Measurements from ENCODE around the gene MKNK1.

The MKNK1 gene

DNA sequence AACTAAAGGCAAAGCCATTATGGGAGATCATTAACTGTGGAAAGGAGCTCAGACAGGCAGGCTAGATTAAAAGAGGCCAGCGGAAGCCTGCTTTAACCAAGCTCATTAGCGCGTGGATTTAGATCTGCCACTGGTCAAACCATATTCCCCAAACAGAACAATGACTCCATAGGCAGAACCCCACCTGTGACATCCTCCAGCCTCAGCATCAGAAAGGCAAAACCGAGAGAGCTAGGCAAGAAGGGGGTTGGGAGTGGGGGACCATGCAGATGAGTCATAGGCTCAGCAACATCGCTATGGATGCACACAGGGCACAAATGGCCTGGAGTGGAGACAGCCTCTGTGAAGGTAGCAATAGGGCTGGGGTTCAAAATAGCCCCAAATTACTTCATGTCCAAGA lies 20.6 kb downstream of the MKNK1 start:
- Histone ChIP-seq H3K4me3 (replicated peaks; ENCODE audit: insufficient read depth, low read length) (no peak overlapping the region), H3K27ac (replicated peaks) (no peak overlapping the region), H3K27me3 (ENCODE audit: insufficient read depth, poor library complexity, severe bottlenecking) (no peaks in the 10 kb centered on the region)
- TF ChIP-seq, protein P1, sequence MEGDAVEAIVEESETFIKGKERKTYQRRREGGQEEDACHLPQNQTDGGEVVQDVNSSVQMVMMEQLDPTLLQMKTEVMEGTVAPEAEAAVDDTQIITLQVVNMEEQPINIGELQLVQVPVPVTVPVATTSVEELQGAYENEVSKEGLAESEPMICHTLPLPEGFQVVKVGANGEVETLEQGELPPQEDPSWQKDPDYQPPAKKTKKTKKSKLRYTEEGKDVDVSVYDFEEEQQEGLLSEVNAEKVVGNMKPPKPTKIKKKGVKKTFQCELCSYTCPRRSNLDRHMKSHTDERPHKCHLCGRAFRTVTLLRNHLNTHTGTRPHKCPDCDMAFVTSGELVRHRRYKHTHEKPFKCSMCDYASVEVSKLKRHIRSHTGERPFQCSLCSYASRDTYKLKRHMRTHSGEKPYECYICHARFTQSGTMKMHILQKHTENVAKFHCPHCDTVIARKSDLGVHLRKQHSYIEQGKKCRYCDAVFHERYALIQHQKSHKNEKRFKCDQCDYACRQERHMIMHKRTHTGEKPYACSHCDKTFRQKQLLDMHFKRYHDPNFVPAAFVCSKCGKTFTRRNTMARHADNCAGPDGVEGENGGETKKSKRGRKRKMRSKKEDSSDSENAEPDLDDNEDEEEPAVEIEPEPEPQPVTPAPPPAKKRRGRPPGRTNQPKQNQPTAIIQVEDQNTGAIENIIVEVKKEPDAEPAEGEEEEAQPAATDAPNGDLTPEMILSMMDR (IDR thresholded peaks at IDR 0.05; ENCODE audit: insufficient read depth, low read length) = no peak
- no peak for TF ChIP-seq POLR2AphosphoS5 (IDR thresholded peaks at IDR 0.05; ENCODE audit: low read depth)
- TF ChIP-seq, protein P2, sequence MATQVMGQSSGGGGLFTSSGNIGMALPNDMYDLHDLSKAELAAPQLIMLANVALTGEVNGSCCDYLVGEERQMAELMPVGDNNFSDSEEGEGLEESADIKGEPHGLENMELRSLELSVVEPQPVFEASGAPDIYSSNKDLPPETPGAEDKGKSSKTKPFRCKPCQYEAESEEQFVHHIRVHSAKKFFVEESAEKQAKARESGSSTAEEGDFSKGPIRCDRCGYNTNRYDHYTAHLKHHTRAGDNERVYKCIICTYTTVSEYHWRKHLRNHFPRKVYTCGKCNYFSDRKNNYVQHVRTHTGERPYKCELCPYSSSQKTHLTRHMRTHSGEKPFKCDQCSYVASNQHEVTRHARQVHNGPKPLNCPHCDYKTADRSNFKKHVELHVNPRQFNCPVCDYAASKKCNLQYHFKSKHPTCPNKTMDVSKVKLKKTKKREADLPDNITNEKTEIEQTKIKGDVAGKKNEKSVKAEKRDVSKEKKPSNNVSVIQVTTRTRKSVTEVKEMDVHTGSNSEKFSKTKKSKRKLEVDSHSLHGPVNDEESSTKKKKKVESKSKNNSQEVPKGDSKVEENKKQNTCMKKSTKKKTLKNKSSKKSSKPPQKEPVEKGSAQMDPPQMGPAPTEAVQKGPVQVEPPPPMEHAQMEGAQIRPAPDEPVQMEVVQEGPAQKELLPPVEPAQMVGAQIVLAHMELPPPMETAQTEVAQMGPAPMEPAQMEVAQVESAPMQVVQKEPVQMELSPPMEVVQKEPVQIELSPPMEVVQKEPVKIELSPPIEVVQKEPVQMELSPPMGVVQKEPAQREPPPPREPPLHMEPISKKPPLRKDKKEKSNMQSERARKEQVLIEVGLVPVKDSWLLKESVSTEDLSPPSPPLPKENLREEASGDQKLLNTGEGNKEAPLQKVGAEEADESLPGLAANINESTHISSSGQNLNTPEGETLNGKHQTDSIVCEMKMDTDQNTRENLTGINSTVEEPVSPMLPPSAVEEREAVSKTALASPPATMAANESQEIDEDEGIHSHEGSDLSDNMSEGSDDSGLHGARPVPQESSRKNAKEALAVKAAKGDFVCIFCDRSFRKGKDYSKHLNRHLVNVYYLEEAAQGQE (IDR thresholded peaks at IDR 0.05; ENCODE audit: insufficient replicate concordance, low read depth) = no peak
- TF ChIP-seq SPI1 (IDR thresholded peaks at IDR 0.05; ENCODE audit: borderline replicate concordance, low read depth) = no peak
- no peak for TF ChIP-seq GABPA (IDR thresholded peaks at IDR 0.05; ENCODE audit: low read depth)
- no peak for DNase-seq (ENCODE audit: low read depth in 1 of 2, low spot score in 1 of 2)

DNA sequence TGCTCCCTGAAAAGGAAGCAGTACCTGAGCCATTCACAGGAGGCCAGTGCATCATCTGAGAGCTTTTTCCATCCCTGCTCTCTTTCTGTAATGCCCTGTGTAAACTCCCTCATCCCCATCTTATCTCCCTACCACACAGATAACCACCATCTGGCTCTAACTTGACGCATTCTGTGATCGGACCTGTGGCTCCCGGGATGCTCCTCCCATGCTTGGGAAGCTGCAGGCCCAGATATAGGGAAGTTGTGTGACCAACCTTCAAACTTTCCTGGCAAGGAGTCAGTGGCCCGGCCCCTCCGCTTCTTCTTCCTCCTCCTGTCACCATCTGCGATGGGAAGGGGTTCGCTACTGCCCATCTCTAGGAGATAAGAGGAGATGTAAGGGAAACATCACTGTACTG lies 21.1 kb downstream of the MKNK1 start:
- DNase-seq (ENCODE audit: low read depth in 1 of 2, low spot score in 1 of 2) = peak in 1 of 2 experiments; percentile 31

DNA sequence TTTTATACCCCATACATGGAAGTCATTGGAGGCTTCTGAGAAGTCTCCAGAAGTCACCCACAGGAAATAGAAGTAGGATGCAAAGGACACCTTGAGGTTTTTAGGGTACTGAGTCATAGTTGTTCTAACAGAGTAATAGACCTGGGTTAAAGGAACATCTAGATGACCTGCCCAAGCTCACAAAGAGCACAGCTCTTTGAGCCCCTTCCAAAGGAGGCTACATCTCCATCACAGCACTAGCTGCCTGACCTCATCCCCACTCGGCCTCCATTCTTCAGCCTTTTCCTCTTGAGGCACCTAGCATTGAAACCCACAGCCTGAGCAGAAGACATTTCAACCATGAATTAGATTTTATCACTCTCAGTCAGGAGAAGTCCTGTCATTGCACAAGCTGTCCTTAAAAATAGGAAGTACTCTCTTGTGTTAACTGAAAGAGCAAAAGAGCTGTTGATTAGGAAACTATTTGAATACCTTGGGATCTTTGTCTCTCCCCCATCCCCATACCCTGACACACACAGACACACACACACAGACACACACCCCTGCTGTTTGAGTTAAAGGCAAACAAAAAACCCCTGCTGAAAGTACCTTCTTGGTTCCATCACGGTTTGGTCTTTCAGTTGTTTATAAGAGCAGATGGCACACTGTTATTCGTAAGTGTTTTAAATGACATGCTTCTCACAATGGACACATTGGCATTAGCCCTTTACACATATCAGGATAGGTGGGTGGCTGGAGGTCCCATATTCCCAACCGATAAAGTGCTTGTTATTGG lies 22.2 kb downstream of the MKNK1 start:
- no peaks in the 10 kb centered on the region for H3K27me3 ChIP-seq (ENCODE audit: insufficient read depth, poor library complexity, severe bottlenecking)
- H3K27ac ChIP-seq (replicated peaks) = peak overlapping the region; percentile 72
- H3K4me3 ChIP-seq (replicated peaks; ENCODE audit: insufficient read depth, low read length) = no peak overlapping the region
- TF ChIP-seq SPI1 (IDR thresholded peaks at IDR 0.05; ENCODE audit: borderline replicate concordance, low read depth) = peak; percentile 78; the same call in 1 of the 2 replicates
- TF ChIP-seq, protein P1 (IDR thresholded peaks at IDR 0.05; ENCODE audit: insufficient read depth, low read length) = no peak
- TF ChIP-seq, protein P2 (IDR thresholded peaks at IDR 0.05; ENCODE audit: insufficient replicate concordance, low read depth) = no peak
- no peak for TF ChIP-seq GABPA (IDR thresholded peaks at IDR 0.05; ENCODE audit: low read depth)
- TF ChIP-seq POLR2AphosphoS5 (IDR thresholded peaks at IDR 0.05; ENCODE audit: low read depth) = peak; percentile 56; the same call in 1 of the 2 replicates
- peak; percentile 56 to 85 for DNase-seq (ENCODE audit: low read depth in 1 of 2, low spot score in 1 of 2)

More for the DNA sequence above, 21.1 kb downstream of the MKNK1 start:
- TF ChIP-seq SPI1 (IDR thresholded peaks at IDR 0.05; ENCODE audit: borderline replicate concordance, low read depth) = no peak
- TF ChIP-seq GABPA (IDR thresholded peaks at IDR 0.05; ENCODE audit: low read depth) = no peak
- TF ChIP-seq, protein P2 (IDR thresholded peaks at IDR 0.05; ENCODE audit: insufficient replicate concordance, low read depth) = no peak
- TF ChIP-seq, protein P1 (IDR thresholded peaks at IDR 0.05; ENCODE audit: insufficient read depth, low read length) = no peak
- TF ChIP-seq POLR2AphosphoS5 (IDR thresholded peaks at IDR 0.05; ENCODE audit: low read depth) = no peak
- no peaks in the 10 kb centered on the region for H3K27me3 ChIP-seq (ENCODE audit: insufficient read depth, poor library complexity, severe bottlenecking)
- no peak overlapping the region for H3K4me3 ChIP-seq (replicated peaks; ENCODE audit: insufficient read depth, low read length)
- H3K27ac ChIP-seq (replicated peaks) = peak overlapping the region; percentile 72; the same call in 1 of the 2 replicates

All from HL-60 (cell line).